HG02970 (cell line): ENCODE measurements around the gene LDB2.

ENCODE experiments used
- ATAC-seq: cut with Tn5 transposase; IDR thresholded peaks from one replicate; pipeline ENCODE4 v1.9.1; 2021; ENCODE audit warnings: mild to moderate bottlenecking, moderate library complexity, moderate number of reproducible peaks; ENCODE audit not compliant: unreplicated experiment, low FRiP score

LDB2 gene

DNA sequence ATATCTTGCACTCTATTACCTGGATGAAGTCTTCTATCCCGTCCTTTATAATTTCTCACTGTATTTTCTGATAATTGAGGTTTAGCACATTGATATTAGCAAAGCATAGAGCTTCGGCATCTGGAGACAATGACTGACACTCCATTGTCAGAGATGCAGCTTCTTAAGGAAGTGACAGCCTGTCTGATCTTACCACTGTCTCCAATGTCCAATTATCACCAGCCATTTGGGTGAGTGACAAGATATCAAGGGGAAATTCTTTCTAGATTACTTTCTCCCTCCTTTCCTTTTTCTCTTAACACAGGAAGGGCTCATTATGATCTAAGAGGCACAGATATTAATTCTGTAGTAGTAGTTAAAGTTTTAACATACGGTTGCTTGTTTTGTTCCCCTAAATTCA is 86.4 kb downstream of the LDB2 start:
- ATAC-seq, result no peak

DNA sequence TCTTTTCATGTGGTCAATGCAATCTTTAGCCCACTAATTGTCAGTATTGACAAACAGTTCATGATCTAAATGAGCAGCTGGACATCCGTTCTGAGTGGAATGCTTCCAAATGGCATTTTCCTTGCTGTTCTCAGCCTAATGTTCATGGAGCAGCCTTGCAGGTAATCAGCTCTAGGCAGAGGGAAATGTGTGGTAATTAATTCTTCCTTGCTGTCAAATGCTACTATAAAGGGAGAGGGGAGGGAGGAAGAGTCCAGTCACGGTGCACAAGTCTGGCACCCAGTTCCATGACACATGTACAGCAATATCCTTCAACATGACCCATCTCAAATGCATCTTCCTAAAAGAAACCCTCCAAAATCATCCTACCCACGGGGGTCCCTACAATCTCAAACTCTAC is 88.5 kb downstream of the LDB2 start:
- ATAC-seq, result no peak

DNA sequence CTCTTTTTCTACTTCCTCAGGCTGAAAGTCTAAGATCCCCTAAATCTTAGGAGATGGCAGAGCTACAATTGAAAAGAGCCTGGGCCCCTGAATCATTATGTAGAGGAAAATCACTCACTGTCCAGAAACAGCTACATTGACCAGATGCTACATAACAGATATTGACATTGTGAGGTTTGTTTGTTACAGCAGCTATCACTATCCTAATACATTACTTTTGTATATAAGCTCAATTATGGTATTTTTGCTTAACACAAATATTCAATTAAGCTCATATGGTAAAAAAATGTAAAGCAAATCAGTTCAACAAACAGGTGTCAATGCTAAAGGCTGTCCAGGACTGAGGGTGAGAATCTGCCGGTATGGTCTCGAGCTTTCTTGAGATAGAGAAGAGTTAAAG is 89.4 kb downstream of the LDB2 start:
- ATAC-seq, result no peak

DNA sequence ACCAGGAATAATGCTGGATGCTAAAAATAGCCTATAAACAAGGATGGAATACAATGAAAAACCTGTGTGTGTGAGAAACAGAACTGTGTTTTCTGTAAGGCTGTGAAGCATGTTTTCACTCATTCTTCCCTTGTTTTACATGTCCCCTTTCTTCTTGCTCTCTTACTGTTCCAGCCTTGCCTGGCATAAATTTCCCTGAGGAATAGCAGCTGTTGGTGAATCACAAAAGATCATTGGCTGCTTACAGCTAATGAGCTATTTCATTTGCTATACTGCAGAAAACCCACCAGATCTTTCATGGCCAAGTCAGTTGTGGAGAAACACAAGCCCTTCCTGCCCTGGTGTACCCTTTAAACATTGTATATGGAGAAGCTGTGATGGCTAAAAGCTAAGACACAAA is 91.1 kb downstream of the LDB2 start:
- no peak for ATAC-seq

DNA sequence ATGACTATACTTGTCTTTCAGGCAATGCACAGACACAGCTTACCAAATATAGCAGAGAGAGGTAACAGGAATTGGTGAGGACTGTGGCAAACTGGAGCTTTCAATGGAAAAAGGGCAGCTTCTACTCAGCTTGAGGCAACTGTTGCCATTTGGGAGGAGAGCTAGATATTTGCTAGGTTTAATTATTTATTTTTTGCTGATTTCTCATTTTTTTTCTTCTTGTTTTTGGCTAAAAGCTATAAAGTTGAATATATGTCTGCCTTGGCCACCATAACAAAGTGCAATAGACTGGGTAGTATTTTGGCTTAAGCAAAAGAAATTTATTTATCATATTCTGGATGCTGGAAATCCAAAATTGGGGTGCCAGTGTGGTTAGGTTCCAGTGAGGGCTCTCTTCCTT is 93.9 kb downstream of the LDB2 start:
- no peak for ATAC-seq

DNA sequence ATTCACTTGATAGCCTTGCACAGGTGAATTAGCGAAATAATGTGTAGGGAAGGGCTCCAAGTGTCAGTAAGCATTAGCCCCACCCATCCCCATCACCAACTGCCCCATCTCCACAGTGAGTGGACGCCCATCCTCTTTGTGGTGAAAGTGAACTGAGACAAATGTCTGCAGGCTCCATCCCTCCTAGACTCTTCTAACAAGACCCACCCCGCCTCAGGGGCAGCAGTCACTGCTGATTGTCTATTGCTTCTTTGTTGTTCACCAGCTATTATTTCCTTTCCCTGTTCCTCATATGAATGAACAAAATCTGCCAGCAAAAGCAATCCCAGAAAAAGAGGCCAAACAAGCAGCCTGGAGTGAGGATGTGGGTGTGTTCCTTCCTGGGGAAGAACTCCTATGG is 96.4 kb downstream of the LDB2 start:
- ATAC-seq, result no peak

DNA sequence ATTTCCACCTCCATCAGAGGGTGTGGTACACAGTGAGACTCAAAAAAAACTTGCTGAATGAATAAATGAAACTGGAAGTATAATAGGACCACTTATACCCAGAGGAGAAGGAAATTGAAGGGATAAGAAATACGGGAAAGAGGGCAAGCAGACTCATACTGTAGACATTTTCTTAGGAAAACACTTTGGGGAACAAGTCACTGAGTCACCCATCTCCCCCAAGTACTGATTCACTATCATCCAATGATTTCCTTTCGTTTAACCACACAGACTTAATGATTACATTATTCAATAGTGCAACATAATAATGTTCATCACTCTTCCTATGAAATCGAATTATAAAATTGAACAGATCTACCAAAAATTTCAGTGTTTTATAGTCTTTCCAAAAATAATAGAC is 97.1 kb downstream of the LDB2 start:
- no peak for ATAC-seq

DNA sequence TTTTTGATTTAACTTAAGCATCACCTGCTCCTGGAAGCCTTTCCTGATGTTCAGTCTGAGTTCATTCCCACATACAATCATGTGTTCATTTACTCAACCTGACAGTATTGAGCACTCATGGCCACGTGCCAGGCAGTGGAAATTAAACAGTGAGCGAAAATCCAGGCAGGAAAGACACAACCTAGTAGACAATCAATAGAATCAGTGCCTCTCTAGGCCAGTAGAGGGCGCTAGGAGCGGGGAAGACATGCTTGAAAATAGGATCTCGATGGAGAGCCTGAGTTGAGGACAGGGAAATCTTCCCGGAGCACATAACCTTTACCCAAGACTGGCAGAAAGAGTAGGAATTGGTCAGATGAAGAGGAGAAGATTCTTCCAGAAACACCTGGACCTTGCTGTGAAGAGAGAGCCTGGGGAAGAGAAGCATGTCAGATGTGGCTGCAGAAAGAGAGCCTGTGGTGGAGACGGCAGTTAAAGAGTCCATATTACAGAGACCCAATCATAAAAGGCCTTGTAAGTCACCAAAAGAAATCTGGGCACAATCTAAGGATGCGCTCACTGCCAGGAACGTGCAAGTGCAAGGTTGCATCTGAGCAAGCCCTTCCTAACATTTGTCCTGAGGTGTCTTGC is 103.5 kb downstream of the LDB2 start:
- no peak for ATAC-seq

DNA sequence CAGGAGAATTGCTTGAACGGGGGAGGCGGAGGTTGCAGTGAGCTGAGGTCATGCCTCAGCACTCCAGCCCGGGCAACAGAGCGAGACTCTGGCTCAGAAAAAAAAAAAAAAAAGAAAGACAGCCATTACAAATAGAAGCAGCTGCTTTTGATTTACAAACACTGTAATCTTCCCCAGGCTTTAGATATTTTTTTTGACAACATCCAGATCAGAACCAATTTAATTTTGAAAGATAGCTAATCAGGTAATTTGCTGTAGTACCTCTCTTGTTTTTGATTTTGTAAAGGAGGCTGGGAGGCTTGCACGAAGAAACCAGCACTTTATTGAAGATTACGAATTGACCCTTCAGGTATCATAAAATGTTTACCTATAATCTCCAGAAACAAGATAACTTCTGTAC is 107.0 kb downstream of the LDB2 start:
- ATAC-seq, result no peak

DNA sequence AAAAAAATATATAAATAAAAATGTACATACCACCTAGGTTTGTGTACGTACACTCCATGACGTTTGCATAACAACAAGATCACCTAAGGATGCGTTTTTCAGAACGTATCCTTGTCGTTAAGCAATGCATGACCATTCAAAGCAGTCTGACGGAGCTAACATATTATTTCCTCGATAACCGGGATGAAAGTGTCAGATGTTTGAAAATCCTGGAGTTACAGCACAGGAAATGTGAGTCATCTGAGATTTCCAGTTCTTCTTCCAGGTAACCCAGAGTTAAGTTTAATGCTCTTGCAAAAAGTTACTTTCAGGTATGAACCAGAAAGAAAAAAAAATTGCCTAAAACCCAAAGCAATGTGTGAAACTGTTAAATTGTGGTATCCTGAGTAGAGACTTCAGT is 107.9 kb downstream of the LDB2 start:
- no peak for ATAC-seq

DNA sequence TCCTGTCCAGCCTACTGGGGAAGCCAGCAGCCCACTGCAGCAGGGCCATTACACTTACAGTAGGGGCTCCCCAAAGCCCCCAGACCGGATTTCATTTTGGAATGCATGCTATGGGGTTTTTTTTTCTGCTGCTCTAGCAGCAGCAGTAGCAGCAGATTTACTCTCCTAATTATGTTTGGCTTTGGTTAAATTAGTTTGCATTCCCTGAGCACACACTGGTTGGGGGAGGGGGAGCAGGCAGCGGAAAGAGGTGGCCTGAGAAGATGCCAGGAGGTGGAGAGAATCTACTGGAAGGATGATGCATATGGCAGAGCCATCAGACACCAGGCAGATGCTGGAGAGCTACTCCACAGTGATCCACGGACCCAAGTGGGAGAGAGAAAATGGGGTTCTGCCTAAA is 109.6 kb downstream of the LDB2 start:
- ATAC-seq, result no peak

DNA sequence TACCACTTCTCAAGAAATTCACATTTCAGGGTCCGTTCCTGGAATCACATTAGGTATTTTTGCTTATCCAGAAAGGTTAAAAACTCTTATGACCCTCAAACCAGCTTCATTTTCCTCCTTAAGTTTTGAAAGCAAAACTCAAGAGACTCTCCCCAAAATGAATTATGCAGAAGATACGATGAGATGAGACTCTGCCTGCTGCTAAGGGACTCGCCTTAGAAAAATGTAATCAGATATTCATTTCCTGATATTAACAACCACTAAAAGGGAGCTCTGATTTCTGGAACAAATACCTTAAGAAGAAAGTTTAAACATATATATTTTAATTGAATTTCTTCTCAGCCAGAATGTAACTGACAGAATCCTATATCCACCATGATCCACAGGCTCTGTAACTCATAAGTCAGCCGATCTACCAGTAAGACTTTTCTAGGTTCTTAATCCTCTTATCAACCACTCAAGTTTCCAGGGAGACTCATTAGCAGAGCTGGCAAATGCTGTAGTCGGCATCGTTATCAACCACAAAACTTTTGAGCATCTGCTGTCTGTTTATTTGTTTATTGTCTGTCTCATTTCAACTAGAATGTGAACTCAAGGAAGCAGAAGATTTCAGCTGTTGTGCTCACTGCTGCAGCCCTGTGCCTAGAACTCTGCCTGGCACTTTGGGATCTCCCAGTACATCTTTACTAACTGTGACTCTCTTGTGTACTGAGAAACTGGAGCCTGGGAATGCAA is 112.5 kb downstream of the LDB2 start:
- ATAC-seq, result no peak

DNA sequence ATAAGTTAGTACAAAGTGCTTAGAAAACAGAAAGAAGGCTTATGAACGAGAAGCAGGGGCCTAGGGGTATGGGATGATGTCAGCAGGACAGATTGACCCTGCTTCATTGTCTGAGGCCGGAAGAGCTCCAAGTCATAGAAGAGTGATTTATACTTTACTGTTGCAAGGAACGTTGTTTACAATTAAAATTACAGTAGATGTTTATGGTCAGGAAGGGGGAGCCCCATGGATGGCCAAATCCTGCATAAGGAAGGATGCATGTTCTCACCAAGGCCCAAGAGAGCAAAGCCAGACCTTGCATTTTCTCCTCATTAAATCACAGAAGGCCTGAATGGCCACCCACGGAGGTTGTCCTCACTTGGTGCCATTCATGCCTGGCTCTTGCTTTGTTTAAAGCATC is 115.3 kb downstream of the LDB2 start:
- ATAC-seq, result no peak

DNA sequence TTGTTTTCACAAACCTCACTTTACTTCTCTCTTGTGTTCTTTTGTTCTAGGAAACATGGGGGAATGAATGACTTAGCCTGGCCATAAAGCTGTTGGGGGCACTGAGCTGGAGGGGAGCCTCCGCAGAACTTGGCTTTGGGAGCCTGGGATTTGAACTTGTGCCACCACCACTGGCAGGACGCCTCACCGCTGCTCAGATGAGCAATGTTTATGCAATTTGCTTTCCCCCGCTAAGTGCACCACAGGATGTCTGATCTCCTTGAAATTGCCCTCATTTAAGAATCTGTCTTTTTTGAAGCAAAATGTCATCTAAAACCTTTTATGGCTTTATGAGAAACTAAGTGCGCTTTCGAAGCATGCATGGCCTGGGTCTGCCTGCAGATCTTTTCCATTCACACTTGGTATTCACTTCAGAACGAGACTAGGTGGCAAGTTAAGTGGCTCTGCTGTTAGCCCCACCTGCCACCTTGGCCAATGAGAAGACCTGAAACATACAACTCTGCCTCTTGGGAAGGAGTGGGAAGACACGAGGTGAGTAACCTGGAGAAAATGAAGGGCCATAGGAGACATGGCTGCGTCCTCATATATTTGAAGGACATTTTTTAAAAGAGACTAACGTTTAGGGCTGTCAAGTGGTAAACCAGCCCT is 119.3 kb downstream of the LDB2 start:
- ATAC-seq, result no peak

DNA sequence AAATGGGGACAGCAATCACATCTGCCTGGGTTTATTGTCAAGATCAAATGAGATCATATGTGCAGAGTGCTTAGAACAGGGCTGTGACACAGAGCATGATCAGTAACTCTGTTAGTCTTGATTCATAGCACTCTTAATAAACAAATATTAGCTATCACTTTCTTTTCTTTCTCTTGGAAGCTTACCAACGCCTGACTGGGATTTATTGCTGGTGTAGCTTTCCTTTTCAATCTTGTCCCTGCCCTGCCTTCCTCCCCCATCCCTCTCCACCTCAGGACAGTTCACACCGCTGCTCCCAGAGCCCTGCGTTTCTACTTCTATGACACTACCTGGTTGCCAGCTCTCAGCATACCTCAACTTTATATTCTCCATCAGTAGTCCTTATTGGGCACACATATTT is 120.7 kb downstream of the LDB2 start:
- no peak for ATAC-seq

DNA sequence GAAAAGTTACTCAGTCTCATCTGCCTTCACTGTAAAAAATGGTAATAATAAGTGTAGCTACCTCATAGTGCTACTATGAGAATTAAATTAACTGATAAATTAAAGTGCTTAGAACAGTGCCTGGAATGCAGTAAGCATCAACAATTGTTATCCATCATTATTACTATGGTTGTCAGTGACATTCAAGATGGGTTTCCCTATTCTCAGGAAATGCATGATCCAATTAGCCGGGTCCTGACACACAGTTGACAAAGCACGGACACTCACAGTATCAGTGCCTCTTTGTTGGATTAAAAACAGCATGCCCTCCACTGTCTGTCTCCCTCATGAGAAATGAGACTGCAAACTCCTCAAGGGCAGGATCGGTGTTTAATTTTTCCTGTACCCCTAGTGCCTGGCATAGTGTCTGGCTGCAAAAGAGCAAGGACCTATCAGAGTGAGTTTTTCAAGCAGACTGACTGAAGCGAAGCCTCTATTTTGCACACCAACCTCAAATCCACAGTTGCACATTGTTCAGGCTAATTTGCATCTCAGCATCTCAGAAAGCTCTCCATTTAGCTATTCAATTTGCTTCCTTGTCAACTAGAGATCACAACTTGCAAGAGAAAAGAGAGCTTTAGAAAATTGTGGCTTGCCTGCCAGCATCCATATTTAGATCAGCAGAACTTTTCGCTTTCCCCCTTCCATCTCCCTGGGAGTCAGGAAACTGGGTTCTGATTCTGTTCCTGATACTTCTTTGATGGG is 122.9 kb downstream of the LDB2 start:
- ATAC-seq, result no peak

DNA sequence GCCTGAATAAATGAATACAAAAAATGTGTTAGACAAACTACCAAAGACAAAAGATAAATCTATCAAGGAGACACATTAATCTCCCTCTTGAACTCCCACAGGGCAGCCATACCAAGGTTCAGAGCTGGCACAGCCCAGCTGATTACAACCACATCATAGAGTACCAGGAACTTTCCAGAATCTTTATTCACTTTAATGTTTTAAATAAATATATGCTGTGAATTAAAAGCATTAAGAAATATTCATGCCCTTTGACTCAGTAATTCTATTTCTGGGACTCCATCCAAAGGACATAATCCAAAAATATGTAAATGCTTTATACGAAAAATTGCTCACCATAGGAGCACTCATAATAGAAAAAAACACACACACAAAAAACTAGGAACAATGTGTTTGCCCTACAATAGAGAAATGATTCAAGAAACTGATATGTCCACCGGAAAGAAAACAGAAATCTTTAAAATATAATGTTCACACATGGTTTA is 126.0 kb downstream of the LDB2 start:
- no peak for ATAC-seq

DNA sequence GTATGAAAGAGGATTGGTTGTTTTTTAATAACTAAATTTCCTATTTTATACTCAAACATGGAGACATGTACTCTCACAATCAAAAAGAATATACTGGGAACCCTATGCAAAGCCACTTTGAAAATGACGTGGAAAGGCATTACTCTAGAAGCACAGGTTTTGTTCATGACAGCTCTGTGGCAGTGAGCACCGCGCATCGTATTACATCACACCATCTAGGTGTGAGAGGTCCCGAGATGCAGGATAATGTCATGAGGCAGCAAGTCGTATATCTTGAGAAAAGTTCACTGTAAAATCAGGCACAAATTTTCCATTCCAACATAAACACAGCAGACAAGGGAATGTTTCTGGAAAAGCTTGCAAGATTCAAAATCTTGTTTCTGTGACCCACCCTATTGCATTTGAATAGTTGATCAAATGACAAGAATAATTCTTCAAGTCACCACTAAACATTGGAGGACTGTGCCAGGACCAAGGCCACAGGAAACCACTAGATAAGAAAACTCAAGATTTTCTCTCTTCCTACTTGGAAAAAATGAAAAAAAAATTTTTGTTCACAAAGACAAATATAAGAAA is 127.6 kb downstream of the LDB2 start:
- ATAC-seq, result no peak

DNA sequence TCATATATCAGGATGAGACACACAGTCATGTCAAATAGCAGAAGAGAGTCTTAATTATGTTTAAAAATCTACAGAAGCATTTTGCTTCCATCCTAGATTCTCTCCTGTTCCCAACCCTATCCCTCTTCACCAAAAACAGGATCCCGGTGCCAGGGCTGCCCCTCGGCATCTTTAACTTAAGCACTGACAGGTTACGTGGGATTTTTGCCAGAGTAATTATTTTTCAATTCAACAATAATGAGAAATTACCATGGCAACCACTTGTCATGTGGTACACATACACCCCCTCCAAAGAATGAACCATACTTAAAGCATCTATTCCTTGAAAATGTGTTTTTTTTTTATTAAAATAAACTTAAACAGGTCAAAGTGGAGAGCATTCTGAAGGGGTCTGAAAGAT is 130.6 kb downstream of the LDB2 start:
- ATAC-seq, result no peak

DNA sequence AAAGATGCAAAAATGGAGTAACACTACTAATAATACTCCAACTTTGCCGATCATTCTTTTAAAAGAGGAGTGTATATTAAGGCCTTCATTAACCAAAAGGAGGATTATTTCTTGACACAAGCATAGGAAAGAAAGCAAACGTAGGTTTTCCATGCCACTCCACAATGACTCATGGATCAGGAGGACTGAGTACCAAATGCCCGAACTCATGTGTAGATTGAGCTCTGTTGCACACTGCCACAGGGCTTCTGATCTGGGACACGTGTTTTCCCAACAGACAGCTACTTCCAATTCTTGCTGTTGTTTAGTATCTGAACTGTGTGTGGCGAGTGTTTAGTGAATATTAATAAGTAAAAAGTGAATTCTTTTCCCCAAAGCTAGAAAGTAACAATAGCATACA is 131.2 kb downstream of the LDB2 start:
- no peak for ATAC-seq

DNA sequence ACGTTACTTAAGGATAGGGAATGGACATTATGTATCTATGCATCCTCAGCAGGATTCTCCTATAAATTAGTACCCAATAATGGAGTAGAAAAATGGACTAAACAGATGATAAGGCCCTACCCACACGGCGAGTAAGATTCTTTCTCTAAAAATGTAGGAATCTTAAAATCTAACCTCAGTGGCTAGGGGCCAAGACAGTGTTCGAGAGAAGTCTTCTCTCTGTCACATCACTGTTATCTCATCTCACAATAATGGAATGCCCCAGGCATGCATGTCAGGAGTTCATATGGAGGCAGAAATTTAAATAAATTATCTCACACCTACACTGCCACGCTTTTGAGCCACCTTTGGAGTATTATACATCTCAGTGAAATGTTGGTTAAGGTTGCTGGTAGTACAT is 132.9 kb downstream of the LDB2 start:
- ATAC-seq, result no peak
